Stimulated activated naive CD8-positive, alpha-beta T cell treated with anti-CD3 and anti-CD28 coated beads, Interleukin-15, Interleukin-2, amounts not matched to agents 100 ng/mL and 50 ng/mL, for 24 hours (primary cell): Measurements from ENCODE around the gene GNA15.
"Not testable (repeated sequence)": the region's sequence is repeated elsewhere in the genome, so short reads cannot be mapped to it uniquely, and the experiment has no call there.

ENCODE experiments used
- H3K27ac Mint-ChIP-seq: one replicate; pipeline ENCODE4 v1.8.0; 2021; ENCODE audit warnings: mild to moderate bottlenecking, mixed read lengths
- H3K27me3 Mint-ChIP-seq: one replicate; pipeline ENCODE4 v1.8.0; 2021; ENCODE audit warnings: mixed read lengths
- H3K36me3 Mint-ChIP-seq: one replicate; pipeline ENCODE4 v1.8.0; 2021; ENCODE audit warnings: low read depth, mixed read lengths
- H3K4me1 Mint-ChIP-seq: one replicate; pipeline ENCODE4 v1.8.0; 2021; ENCODE audit warnings: low read depth, mixed read lengths
- H3K4me3 Mint-ChIP-seq: one replicate; pipeline ENCODE4 v1.8.0; 2021; ENCODE audit warnings: mild to moderate bottlenecking, mixed read lengths
- H3K9me3 Mint-ChIP-seq: one replicate; pipeline ENCODE4 v1.8.0; 2021; ENCODE audit warnings: mixed read lengths

GNA15 gene

GRCh38 chr19:3161453-3161852 is 25.6 kb downstream of the GNA15 start:
- H3K4me3 Mint-ChIP-seq = no peak overlapping the region
- peaks cover 31% of the 10 kb centered on the region for H3K4me1 Mint-ChIP-seq
- peaks cover 4% of the 10 kb centered on the region for H3K36me3 Mint-ChIP-seq
- H3K27ac Mint-ChIP-seq = no peak overlapping the region
- no peaks in the 10 kb centered on the region for H3K27me3 Mint-ChIP-seq
- H3K9me3 Mint-ChIP-seq = peaks cover 6% of the 10 kb centered on the region

- Mint-ChIP-seq H3K4me1 (peaks cover 26% of the 10 kb centered on the region), H3K36me3 (peaks cover 4% of the 10 kb centered on the region), H3K4me3 (no peak overlapping the region), H3K27me3 (no peaks in the 10 kb centered on the region), H3K9me3 (peaks cover 6% of the 10 kb centered on the region), H3K27ac (no peak overlapping the region)
Measured at GRCh38 chr19:3162418-3163229, 26.8 kb downstream of the GNA15 start.

- Mint-ChIP-seq H3K27me3 (no peaks in the 10 kb centered on the region), H3K36me3 (peaks cover 4% of the 10 kb centered on the region), H3K4me3 (no peak overlapping the region), H3K4me1 (peaks cover 24% of the 10 kb centered on the region), H3K27ac (no peak overlapping the region), H3K9me3 (peaks cover 6% of the 10 kb centered on the region)
Measured at GRCh38 chr19:3163230-3163886, 27.5 kb downstream of the GNA15 start.

GRCh38 chr19:3163943-3164342 is 28.1 kb downstream of the GNA15 start:
- Mint-ChIP-seq H3K9me3 (peaks cover 6% of the 10 kb centered on the region), H3K27me3 (no peaks in the 10 kb centered on the region), H3K27ac (no peak overlapping the region), H3K4me3 (no peak overlapping the region), H3K36me3 (peaks cover 4% of the 10 kb centered on the region), H3K4me1 (peaks cover 24% of the 10 kb centered on the region)

GRCh38 chr19:3167533-3168272 is 31.9 kb downstream of the GNA15 start:
- Mint-ChIP-seq H3K9me3 (no peaks in the 10 kb centered on the region), H3K27ac (no peak overlapping the region), H3K4me1 (peaks cover 25% of the 10 kb centered on the region), H3K27me3 (no peaks in the 10 kb centered on the region), H3K4me3 (no peak overlapping the region), H3K36me3 (no peaks in the 10 kb centered on the region)

GRCh38 chr19:3171894-3172672 is 36.2 kb downstream of the GNA15 start:
- no peaks in the 10 kb centered on the region for H3K27me3 Mint-ChIP-seq
- H3K9me3 Mint-ChIP-seq = no peaks in the 10 kb centered on the region
- H3K4me1 Mint-ChIP-seq = peaks cover 25% of the 10 kb centered on the region
- no peaks in the 10 kb centered on the region for H3K36me3 Mint-ChIP-seq
- H3K4me3 Mint-ChIP-seq = no peak overlapping the region
- H3K27ac Mint-ChIP-seq = no peak overlapping the region

GRCh38 chr19:3172673-3173000 is 36.8 kb downstream of the GNA15 start:
- not testable (repeated sequence) for H3K9me3 Mint-ChIP-seq, H3K36me3 Mint-ChIP-seq, H3K27me3 Mint-ChIP-seq, H3K27ac Mint-ChIP-seq, H3K4me3 Mint-ChIP-seq
- H3K4me1 Mint-ChIP-seq = peaks cover 28% of the 10 kb centered on the region

GRCh38 chr19:3175781-3176714 is 40.2 kb downstream of the GNA15 start:
- Mint-ChIP-seq H3K4me1 (peaks cover 34% of the 10 kb centered on the region), H3K36me3 (peaks cover 6% of the 10 kb centered on the region), H3K27me3 (no peaks in the 10 kb centered on the region), H3K4me3 (no peak overlapping the region), H3K9me3 (no peaks in the 10 kb centered on the region), H3K27ac (peak overlapping the region; percentile 46)

GRCh38 chr19:3176715-3177501 is 41.1 kb downstream of the GNA15 start:
- Mint-ChIP-seq H3K36me3 (peaks cover 7% of the 10 kb centered on the region), H3K4me1 (peaks cover 34% of the 10 kb centered on the region), H3K27me3 (no peaks in the 10 kb centered on the region), H3K4me3 (peak overlapping the region; percentile 74), H3K9me3 (no peaks in the 10 kb centered on the region), H3K27ac (peak overlapping the region; percentile 81)

GRCh38 chr19:3178377-3178972 is 42.6 kb downstream of the GNA15 start, which contains the start of gene S1PR4:
Gene S1PR4 (plus strand): TSS chr19:3178769. CDS start chr19:3178793, 24 bp downstream.
- Mint-ChIP-seq H3K36me3 (peaks cover 11% of the 10 kb centered on the region), H3K4me1 (peaks cover 43% of the 10 kb centered on the region), H3K9me3 (no peaks in the 10 kb centered on the region), H3K4me3 (peak within 1 kb of the TSS; percentile 99), H3K27ac (peak within 1 kb of the TSS; percentile 95), H3K27me3 (no peaks in the 10 kb centered on the region)

- no peaks in the 10 kb centered on the region for H3K9me3 Mint-ChIP-seq
- no peaks in the 10 kb centered on the region for H3K27me3 Mint-ChIP-seq
- H3K36me3 Mint-ChIP-seq = peaks cover 11% of the 10 kb centered on the region
- H3K4me1 Mint-ChIP-seq = peaks cover 49% of the 10 kb centered on the region
- peak overlapping the region; percentile 95 for H3K27ac Mint-ChIP-seq
- peak overlapping the region; percentile 99 for H3K4me3 Mint-ChIP-seq
Measured at GRCh38 chr19:3178973-3179738, 43.3 kb downstream of the GNA15 start.

GRCh38 chr19:3179739-3180293 is 44.0 kb downstream of the GNA15 start:
- peaks cover 11% of the 10 kb centered on the region for H3K36me3 Mint-ChIP-seq
- peak overlapping the region; percentile 95 for H3K27ac Mint-ChIP-seq
- no peaks in the 10 kb centered on the region for H3K27me3 Mint-ChIP-seq
- H3K4me1 Mint-ChIP-seq = peaks cover 56% of the 10 kb centered on the region
- no peaks in the 10 kb centered on the region for H3K9me3 Mint-ChIP-seq
- H3K4me3 Mint-ChIP-seq = peak overlapping the region; percentile 99
